CD14-positive monocyte (primary cell): ENCODE results near the gene TRPM7. TPM values are rescaled to one million over a fixed set of nuclear protein-coding genes. Genes with fewer than 3 reads are reported as not detected.

Experiments
- DNase-seq, 3 donors: peaks; one replicate each; pipeline ENCODE4 v3.0.0-alpha.2; 2011 to 2022
- H2AFZ ChIP-seq: 2 replicates; pipeline ENCODE4 v1.6.0; 2012; ENCODE audit warnings: mild to moderate bottlenecking, low read depth, low read length, inconsistent platforms; ENCODE audit not compliant: insufficient read depth, poor library complexity, severe bottlenecking
- H3K27ac ChIP-seq, 2 donors: 1 replicate in 1 of 2; 2 replicates in 1 of 2; pipeline ENCODE4 v1.5.1; 2012 to 2013; ENCODE audit warnings: low read length in 2 of 2, control low read depth in 1 of 2, inconsistent platforms in 1 of 2, low read depth in 1 of 2, mild to moderate bottlenecking in 1 of 2
- H3K27me3 ChIP-seq, 2 donors: one replicate each; pipeline versions ENCODE4 v1.6.0 to v1.6.1; 2011 to 2013; ENCODE audit warnings: low read length in 2 of 2; ENCODE audit not compliant: control insufficient read depth in 2 of 2, insufficient read depth in 2 of 2
- H3K36me3 ChIP-seq, 2 donors: replicated peaks in 1 of 2; 1 replicate in 1 of 2; 2 replicates in 1 of 2; pipeline versions ENCODE4 v1.5.1 to v1.6.1; 2012 to 2013; ENCODE audit warnings: low read length in 2 of 2, control low read depth in 1 of 2, inconsistent platforms in 1 of 2, mild to moderate bottlenecking in 1 of 2; ENCODE audit not compliant: insufficient read depth in 2 of 2, control insufficient read depth in 1 of 2
- H3K4me1 ChIP-seq, 2 donors: 1 replicate in 1 of 2; 2 replicates in 1 of 2; pipeline versions ENCODE4 v1.5.1 to v1.6.1; 2012 to 2013; ENCODE audit warnings: low read length in 2 of 2, control low read depth in 1 of 2, inconsistent platforms in 1 of 2, mild to moderate bottlenecking in 1 of 2, moderate library complexity in 1 of 2; ENCODE audit not compliant: insufficient read depth in 2 of 2, control insufficient read depth in 1 of 2
- H3K4me2 ChIP-seq: replicated peaks from 2 replicates; pipeline ENCODE3; 2012; ENCODE audit warnings: low read length, moderate library complexity, mild to moderate bottlenecking; ENCODE audit not compliant: poor library complexity, severe bottlenecking; ENCODE audit errors: extremely low read depth
- H3K4me3 ChIP-seq, 3 experiments: fragments of 200-600 bp in 1 of 3; sonication (generic) in 1 of 3; replicated peaks in 1 of 3; 1 replicate in 2 of 3; 2 replicates in 1 of 3; pipeline ENCODE4 v1.5.1; 2011 to 2013; ENCODE audit warnings: low read length in 3 of 3, mild to moderate bottlenecking in 3 of 3, control low read depth in 2 of 3, low read depth in 2 of 3, inconsistent platforms in 1 of 3, moderate library complexity in 1 of 3
- H3K79me2 ChIP-seq: 2 replicates; pipeline ENCODE4 v1.6.0; 2012; ENCODE audit warnings: mild to moderate bottlenecking, control low read depth, inconsistent platforms, low read length, moderate library complexity; ENCODE audit not compliant: insufficient read depth
- H3K9ac ChIP-seq: 2 replicates; pipeline ENCODE4 v1.6.0; 2017; ENCODE audit warnings: low read length, mild to moderate bottlenecking; ENCODE audit not compliant: insufficient read depth, poor library complexity, severe bottlenecking
- H3K9me3 ChIP-seq, 2 donors: replicated peaks in 1 of 2; 1 replicate in 1 of 2; 2 replicates in 1 of 2; pipeline versions ENCODE4 v1.5.1 to v1.6.1; 2012 to 2013; ENCODE audit warnings: low read length in 2 of 2, control low read depth in 1 of 2; ENCODE audit not compliant: control insufficient read depth in 1 of 2, insufficient read depth in 1 of 2
- H4K20me1 ChIP-seq: 2 replicates; pipeline ENCODE4 v1.6.0; 2012; ENCODE audit warnings: mild to moderate bottlenecking, low read length, control low read depth, moderate library complexity; ENCODE audit not compliant: insufficient read depth
- H3K27ac Mint-ChIP-seq, 7 donors: one replicate each; pipeline ENCODE4 v1.8.0; 2020; ENCODE audit warnings: mild to moderate bottlenecking in 7 of 7, mixed read lengths in 7 of 7, moderate library complexity in 6 of 7, inconsistent platforms in 2 of 7
- H3K27me3 Mint-ChIP-seq, 3 donors: one replicate each; pipeline ENCODE4 v1.8.0; 2021 to 2022; ENCODE audit warnings: low read depth in 3 of 3, mild to moderate bottlenecking in 3 of 3, mixed read lengths in 3 of 3, moderate library complexity in 3 of 3, inconsistent platforms in 1 of 3
- H3K36me3 Mint-ChIP-seq, 2 donors: one replicate each; pipeline ENCODE4 v1.8.0; 2020; ENCODE audit warnings: mixed read lengths in 2 of 2, inconsistent platforms in 1 of 2, mild to moderate bottlenecking in 1 of 2
- H3K4me1 Mint-ChIP-seq: one replicate; pipeline ENCODE4 v1.8.0; 2020; ENCODE audit warnings: mild to moderate bottlenecking, mixed read lengths
- H3K4me3 Mint-ChIP-seq, 2 donors: one replicate each; pipeline ENCODE4 v1.8.0; 2020; ENCODE audit warnings: mild to moderate bottlenecking in 2 of 2, mixed read lengths in 2 of 2, moderate library complexity in 1 of 2
- H3K9me3 Mint-ChIP-seq, 7 donors: one replicate each; pipeline ENCODE4 v1.8.0; 2020 to 2022; ENCODE audit warnings: mixed read lengths in 7 of 7, mild to moderate bottlenecking in 6 of 7, moderate library complexity in 6 of 7, inconsistent platforms in 2 of 7
- WGBS: methylation state at CpG from one replicate; pipeline ENCODE4 v1.1.5; 2013; ENCODE audit warnings: missing lambda C conversion rate; ENCODE audit not compliant: insufficient coverage; 5-methylcytosine and 5-hydroxymethylcytosine counted together
- intact Hi-C, 2 donors: fragments of 100-400 bp; cut with micrococcal nuclease; formaldehyde crosslinking; loops; one replicate each; pipeline versions ENCODE4 v1.15.0 to v1.15.1; 2023
- polyA plus RNA-seq, 3 donors: library from polyadenylated mRNA; depleted of rRNA in 1 of 3; unstranded in 2 of 3; stranded (reverse) in 1 of 3; fragments of 300-500 nt in 2 of 3; fragments of >200 nt in 1 of 3; fragmentation: Illumina TruSeq in 2 of 3; gene quantifications; 1 replicate in 2 of 3; 2 replicates in 1 of 3; pipeline ENCODE4 v1.2.3, GENCODE V29; 2012 to 2021
- TF ChIP-seq, protein P1 (sequence below): fragments of 200-600 bp; IDR thresholded peaks from one replicate; pipeline ENCODE4 v1.8.0; 2022; ENCODE audit warnings: antibody characterized with exemption, mild to moderate bottlenecking

The TRPM7 gene
- polyA plus RNA-seq, 3 donors = 5.5 to 22.4 (median 8.1) TPM

DNA sequence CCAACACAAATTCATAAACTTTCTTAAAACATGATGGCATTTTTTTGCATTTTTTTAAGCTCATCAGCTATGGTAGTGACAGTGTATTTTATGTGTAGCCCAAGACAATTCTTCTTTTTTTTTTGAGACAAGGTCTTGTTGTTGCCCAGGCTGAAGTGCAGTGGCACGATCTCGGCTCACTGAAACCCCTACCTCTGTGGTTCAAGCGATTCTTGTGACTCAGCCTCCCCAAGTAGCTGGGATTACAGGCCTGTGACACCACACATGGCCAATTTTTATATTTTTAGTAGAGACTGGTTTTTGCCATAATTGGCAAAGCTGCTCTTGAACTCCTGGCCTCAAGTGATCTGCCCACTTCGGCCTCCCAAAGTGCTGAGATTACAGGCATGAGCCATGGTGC is 122.8 kb downstream of the TRPM7 start:
- H3K27ac Mint-ChIP-seq = no peak overlapping the region
- peaks cover 3% of the 10 kb centered on the region for H3K4me1 Mint-ChIP-seq
- no peak overlapping the region for H3K27ac ChIP-seq
- H3K4me1 ChIP-seq = no peaks in the 10 kb centered on the region
- H3K4me3 Mint-ChIP-seq = no peak overlapping the region
- H3K4me3 ChIP-seq = no peak overlapping the region
- no peak overlapping the region for H3K9ac ChIP-seq
- peaks cover 45 to 86% of the 10 kb centered on the region in 2 donors for H3K36me3 ChIP-seq
- DNase-seq = no peak
- H3K27me3 ChIP-seq = no peaks in the 10 kb centered on the region
- TF ChIP-seq, protein P1, sequence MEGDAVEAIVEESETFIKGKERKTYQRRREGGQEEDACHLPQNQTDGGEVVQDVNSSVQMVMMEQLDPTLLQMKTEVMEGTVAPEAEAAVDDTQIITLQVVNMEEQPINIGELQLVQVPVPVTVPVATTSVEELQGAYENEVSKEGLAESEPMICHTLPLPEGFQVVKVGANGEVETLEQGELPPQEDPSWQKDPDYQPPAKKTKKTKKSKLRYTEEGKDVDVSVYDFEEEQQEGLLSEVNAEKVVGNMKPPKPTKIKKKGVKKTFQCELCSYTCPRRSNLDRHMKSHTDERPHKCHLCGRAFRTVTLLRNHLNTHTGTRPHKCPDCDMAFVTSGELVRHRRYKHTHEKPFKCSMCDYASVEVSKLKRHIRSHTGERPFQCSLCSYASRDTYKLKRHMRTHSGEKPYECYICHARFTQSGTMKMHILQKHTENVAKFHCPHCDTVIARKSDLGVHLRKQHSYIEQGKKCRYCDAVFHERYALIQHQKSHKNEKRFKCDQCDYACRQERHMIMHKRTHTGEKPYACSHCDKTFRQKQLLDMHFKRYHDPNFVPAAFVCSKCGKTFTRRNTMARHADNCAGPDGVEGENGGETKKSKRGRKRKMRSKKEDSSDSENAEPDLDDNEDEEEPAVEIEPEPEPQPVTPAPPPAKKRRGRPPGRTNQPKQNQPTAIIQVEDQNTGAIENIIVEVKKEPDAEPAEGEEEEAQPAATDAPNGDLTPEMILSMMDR = no peak
- WGBS = 88% methylated on average over 1 of the region's 4 CpGs
- H3K79me2 ChIP-seq = no peaks in the 10 kb centered on the region
- H3K9me3 ChIP-seq = no peaks in the 10 kb centered on the region
- no peaks in the 10 kb centered on the region for H3K27me3 Mint-ChIP-seq
- peaks cover 51 to 83% of the 10 kb centered on the region in 2 donors for H3K36me3 Mint-ChIP-seq
- H2AFZ ChIP-seq = no peak overlapping the region
- H3K9me3 Mint-ChIP-seq = no peaks in the 10 kb centered on the region
- no peak overlapping the region for H3K4me2 ChIP-seq
- intact Hi-C loops = no loop called here
- H4K20me1 ChIP-seq = no peaks in the 10 kb centered on the region

DNA sequence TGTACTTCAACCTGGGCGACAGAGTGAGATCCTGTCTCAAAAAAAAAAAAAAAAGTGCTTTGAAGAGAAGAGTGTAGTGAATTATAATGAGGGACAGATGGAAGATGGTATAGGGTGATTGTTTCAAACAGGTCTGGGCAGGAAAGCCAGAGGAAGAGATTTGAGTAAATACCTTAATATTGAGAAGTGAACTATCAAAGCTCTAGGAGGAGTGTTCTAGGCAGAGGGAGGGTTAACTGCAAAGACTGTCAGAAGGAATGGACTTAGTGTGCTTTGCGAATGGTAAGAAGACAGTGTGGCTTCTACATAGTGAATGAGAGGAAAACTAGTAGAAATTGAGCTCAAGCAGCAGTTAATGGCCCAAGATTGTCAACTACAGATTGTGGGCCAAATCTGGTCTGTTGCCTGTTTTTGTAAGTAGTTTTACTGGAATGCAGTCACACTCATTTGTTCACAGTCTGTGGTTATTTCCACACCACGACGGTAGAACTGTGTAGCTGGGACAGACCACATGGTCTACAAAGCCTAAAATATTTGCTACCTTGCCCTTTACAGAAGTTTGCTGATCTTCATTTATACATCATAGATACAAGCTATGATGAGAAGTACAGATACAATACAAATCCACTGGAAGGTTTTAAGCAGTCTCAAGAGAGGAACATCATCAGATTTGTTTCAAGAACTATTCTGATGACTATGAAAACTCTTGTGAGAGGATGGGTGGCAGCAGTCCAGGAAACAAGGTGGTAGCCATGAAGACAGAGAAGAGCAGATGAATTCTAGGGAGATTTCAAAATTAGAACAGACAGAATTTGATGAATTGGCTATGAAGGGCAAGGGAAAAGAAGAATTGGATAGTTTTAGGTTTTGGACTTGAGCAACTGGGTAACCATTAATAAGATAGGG is 123.6 kb downstream of the TRPM7 start:
- no peak overlapping the region for H3K4me3 ChIP-seq
- no peak overlapping the region for H2AFZ ChIP-seq
- no peaks in the 10 kb centered on the region for H3K9me3 ChIP-seq
- H3K4me2 ChIP-seq = no peak overlapping the region
- H3K27me3 ChIP-seq = no peaks in the 10 kb centered on the region
- Mint-ChIP-seq H3K4me1 (peaks cover 3% of the 10 kb centered on the region), H3K4me3 (no peak overlapping the region), H3K27ac (peak overlapping the region in 5 of 7 donors; percentile 15 to 73 (median 66)), H3K36me3 (peaks cover 46 to 81% of the 10 kb centered on the region in 2 donors), H3K9me3 (no peaks in the 10 kb centered on the region), H3K27me3 (no peaks in the 10 kb centered on the region)
- H4K20me1 ChIP-seq = no peaks in the 10 kb centered on the region
- peaks cover 48 to 79% of the 10 kb centered on the region in 2 donors for H3K36me3 ChIP-seq
- TF ChIP-seq, protein P1 = no peak
- H3K79me2 ChIP-seq = no peaks in the 10 kb centered on the region
- no peak for DNase-seq
- intact Hi-C loops = no loop called here
- H3K27ac ChIP-seq = peak overlapping the region in 1 of 2 donors; percentile 38
- H3K4me1 ChIP-seq = no peaks in the 10 kb centered on the region
- H3K9ac ChIP-seq = no peak overlapping the region
- 93% methylated on average over 2 of the region's 4 CpGs for WGBS
